ENCODE results near the gene FAM78A.

The FAM78A gene

DNA sequence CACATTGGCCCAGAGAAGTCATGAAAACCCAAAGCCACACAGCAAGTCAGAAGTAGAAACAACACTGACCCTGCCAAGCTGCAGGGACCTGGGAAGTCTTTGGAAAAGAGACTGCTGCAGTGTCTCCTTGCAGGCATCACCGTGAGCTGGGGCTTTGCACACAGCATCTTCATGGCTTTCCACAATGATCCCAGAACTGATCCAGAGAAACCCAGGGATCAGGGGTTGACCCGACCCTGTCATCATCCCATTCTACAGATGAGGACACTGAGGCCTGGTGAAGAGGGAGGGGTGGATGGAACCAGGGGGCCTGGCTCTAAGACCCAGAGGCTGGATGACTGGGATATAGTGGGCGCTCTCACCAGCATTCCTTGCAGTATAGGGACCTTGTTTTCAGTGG is 4.3 kb upstream of the FAM78A start:
- no peaks in the 10 kb centered on the region for H3K9me3 Mint-ChIP-seq

DNA sequence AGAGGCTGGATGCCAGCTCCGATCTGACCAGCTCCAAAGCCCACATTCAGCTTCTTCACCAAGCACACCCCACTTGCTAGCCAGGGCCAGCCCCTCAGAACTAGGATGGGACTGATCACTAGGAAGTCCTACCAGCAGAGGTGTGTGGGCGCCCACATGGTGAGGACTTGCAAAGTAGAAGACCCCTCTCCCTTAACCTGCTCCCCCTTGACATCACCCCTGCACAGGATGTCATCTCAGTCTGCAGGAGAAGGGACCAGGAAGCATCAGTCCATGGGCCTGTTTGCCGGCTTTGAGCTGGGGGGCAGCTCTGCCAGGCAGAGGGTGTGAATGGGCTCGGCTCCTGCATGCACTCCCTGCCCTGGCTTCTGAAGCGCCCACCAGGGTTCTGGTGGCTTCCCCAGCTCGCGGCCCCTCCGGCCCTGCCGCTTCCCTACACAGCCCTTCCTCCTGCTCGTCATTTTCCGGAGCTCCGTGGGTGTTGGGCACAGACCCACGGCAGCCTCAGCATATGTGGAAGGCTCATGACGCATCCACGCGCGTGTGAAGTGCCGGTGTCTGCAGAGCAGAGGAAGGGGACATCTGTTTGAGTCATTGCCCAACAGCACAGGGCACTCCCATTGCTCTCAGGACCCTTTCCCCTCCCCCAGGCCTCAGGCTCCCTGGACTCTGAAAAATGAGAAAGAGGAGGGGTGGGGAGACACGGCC is 3.7 kb upstream of the FAM78A start:
- TF ChIP-seq, protein P1, sequence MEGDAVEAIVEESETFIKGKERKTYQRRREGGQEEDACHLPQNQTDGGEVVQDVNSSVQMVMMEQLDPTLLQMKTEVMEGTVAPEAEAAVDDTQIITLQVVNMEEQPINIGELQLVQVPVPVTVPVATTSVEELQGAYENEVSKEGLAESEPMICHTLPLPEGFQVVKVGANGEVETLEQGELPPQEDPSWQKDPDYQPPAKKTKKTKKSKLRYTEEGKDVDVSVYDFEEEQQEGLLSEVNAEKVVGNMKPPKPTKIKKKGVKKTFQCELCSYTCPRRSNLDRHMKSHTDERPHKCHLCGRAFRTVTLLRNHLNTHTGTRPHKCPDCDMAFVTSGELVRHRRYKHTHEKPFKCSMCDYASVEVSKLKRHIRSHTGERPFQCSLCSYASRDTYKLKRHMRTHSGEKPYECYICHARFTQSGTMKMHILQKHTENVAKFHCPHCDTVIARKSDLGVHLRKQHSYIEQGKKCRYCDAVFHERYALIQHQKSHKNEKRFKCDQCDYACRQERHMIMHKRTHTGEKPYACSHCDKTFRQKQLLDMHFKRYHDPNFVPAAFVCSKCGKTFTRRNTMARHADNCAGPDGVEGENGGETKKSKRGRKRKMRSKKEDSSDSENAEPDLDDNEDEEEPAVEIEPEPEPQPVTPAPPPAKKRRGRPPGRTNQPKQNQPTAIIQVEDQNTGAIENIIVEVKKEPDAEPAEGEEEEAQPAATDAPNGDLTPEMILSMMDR (IDR thresholded peaks at IDR 0.05; ENCODE audit: unreplicated experiment in 3 of 3), result no peak
- H3K27me3 Mint-ChIP-seq (ENCODE audit: low read depth), result peaks cover 63% of the 10 kb centered on the region
- no peaks in the 10 kb centered on the region for H3K36me3 Mint-ChIP-seq (ENCODE audit: low read depth)
- no peak overlapping the region for H3K27ac Mint-ChIP-seq
- peaks cover 8% of the 10 kb centered on the region for H3K4me1 Mint-ChIP-seq
- H3K4me3 Mint-ChIP-seq, result peak overlapping the region in 1 of 3 experiments; percentile 87
- no peaks in the 10 kb centered on the region for H3K9me3 Mint-ChIP-seq

More for the DNA sequence above, 4.3 kb upstream of the FAM78A start:
- no peak overlapping the region for H3K27ac Mint-ChIP-seq
- TF ChIP-seq, protein P1 (IDR thresholded peaks at IDR 0.05; ENCODE audit: unreplicated experiment in 3 of 3), result no peak
- H3K4me1 Mint-ChIP-seq, result peaks cover 8% of the 10 kb centered on the region
- peaks cover 63% of the 10 kb centered on the region for H3K27me3 Mint-ChIP-seq (ENCODE audit: low read depth)
- H3K36me3 Mint-ChIP-seq (ENCODE audit: low read depth), result no peaks in the 10 kb centered on the region
- peak overlapping the region in 1 of 3 experiments; percentile 16 for H3K4me3 Mint-ChIP-seq

DNA sequence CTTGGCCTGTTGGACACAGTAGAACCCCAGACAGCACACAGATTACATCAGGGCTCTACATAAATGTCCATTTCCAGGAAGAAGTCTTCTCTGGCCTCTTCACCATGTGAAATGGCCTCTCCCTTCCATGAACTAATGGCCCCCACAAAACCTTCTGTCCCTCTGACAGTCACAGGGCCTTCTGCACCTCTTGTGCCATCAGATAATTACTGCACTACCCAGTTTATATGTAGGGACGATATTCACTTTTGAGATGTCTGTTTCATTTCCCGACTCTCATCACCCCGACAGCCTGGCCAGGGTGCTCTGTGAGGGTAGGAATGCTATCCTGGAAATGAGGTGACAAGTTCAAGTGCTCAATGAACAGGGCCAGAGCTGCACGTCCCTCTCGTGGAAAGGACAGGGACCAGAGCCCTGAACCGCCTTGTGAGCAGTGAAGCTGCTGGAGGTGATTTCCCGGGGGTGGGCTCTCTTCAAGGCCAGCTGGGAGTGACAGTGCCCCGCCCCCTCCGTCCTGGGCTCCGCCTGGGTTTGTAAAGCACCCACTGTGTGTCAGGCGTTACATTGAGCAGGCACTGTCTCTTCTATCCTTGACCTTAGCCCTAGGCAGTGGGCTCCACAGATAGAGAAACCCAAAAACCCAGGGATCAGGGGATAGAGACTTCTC is 3.0 kb upstream of the FAM78A start:
- TF ChIP-seq, protein P1 (IDR thresholded peaks at IDR 0.05; ENCODE audit: unreplicated experiment in 3 of 3), result no peak
- no peaks in the 10 kb centered on the region for H3K36me3 Mint-ChIP-seq (ENCODE audit: low read depth)
- H3K27ac Mint-ChIP-seq, result no peak overlapping the region
- H3K9me3 Mint-ChIP-seq, result no peaks in the 10 kb centered on the region
- peaks cover 8% of the 10 kb centered on the region for H3K4me1 Mint-ChIP-seq
- peaks cover 63% of the 10 kb centered on the region for H3K27me3 Mint-ChIP-seq (ENCODE audit: low read depth)
- peak overlapping the region; percentile 73 to 87 (median 81) for H3K4me3 Mint-ChIP-seq

DNA sequence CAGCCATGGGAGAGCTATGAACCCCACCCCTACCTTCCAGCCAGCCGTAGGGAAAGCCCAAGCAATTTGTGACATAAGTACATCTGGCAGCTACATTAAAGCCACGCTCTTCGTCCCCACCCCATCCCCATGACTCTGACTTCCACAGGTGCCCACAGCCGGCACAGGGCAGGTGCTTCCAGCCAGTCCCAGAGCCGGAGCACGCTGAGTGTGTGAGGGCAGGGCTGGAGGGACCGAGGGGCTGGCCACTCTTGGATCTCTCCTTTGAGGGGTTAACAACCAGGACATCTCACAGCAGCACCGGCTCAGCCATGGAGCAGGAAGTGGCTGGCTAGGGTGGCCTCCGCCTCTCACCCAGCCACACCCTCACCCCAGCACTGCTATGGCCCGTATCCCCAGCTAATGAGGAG is 2.4 kb upstream of the FAM78A start:
- TF ChIP-seq, protein P1 (IDR thresholded peaks at IDR 0.05; ENCODE audit: unreplicated experiment in 3 of 3), result no peak
- peak overlapping the region; percentile 73 to 87 (median 81) for H3K4me3 Mint-ChIP-seq
- H3K27me3 Mint-ChIP-seq (ENCODE audit: low read depth), result peaks cover 63% of the 10 kb centered on the region

DNA sequence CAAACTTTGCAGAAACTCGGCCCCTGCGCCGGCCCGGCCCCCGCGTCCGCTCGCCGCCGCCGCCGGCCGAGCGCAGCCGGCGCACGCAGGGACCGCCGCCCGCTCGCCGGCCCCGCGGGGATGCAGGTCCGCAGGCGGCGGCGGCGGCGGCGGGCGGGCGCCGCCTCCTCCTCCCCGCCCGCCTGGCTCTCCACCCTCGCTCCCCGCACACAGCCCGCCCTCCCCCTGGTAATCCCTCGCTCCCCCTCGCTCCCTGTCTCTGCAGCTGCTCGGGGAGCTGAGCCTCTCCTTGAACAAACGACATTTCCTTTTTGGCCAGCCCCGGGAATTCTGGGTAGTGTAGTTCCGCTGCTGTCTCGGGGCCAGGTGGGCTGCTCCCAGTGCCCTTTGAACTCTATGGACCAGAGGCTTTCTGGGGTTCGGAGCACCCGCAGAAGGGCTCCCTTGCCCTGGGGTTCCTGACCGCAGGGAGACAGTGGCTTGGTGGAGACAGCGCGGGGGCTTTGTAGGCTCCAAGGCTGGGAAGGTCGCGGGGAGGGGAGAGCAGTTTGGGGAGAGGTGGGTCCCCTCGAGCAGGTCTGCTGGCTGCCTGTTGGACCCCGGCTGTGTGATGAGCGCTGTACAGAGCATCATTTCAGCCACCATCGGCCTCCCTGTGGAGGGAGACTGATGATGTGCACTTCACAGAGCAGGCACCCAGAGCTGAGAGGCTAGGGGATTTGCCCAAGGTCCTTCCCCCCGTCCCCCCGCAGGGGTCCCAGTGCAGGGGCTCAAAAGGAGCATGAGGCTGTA is 1.8 kb upstream of the FAM78A start:
- H3K9me3 Mint-ChIP-seq, result no peaks in the 10 kb centered on the region
- peaks cover 8% of the 10 kb centered on the region for H3K4me1 Mint-ChIP-seq
- TF ChIP-seq, protein P1 (IDR thresholded peaks at IDR 0.05; ENCODE audit: unreplicated experiment in 3 of 3), result no peak
- H3K4me3 Mint-ChIP-seq, result peak overlapping the region; percentile 84 to 88 (median 87)
- no peak overlapping the region for H3K27ac Mint-ChIP-seq
- no peaks in the 10 kb centered on the region for H3K36me3 Mint-ChIP-seq (ENCODE audit: low read depth)
- peaks cover 61% of the 10 kb centered on the region for H3K27me3 Mint-ChIP-seq (ENCODE audit: low read depth)

More for the DNA sequence above, 2.4 kb upstream of the FAM78A start:
- H3K27ac Mint-ChIP-seq, result no peak overlapping the region
- H3K9me3 Mint-ChIP-seq, result no peaks in the 10 kb centered on the region
- H3K36me3 Mint-ChIP-seq (ENCODE audit: low read depth), result no peaks in the 10 kb centered on the region
- peaks cover 8% of the 10 kb centered on the region for H3K4me1 Mint-ChIP-seq

Data from nephron (organoid).